H1 (cell line): Measurements from ENCODE around the gene CFAP161. TPM values are rescaled to one million over a fixed set of nuclear protein-coding genes. Genes with fewer than 3 reads are reported as not detected.

ENCODE experiments used
- CTCF ChIA-PET: fragments of 300-600 bp; sonication (Branson Sonifier 250); formaldehyde crosslinking; loops from one replicate; lab custom pipeline; 2021; ENCODE audit not compliant: partially characterized antibody; lab: Charles Lee
- POLR2A ChIA-PET: fragments of 300-600 bp; sonication (Branson Sonifier 250); formaldehyde crosslinking; loops from one replicate; lab custom pipeline; 2021; ENCODE audit warnings: inconsistent platforms; ENCODE audit not compliant: partially characterized antibody; lab: Charles Lee
- DNase-seq, 2 experiments: peaks; one replicate each; pipeline versions ENCODE4 v3.0.0 to v3.0.0-alpha.2; 2010 to 2022; ENCODE audit warnings: low spot score in 2 of 2, low read depth in 1 of 2, mixed read lengths in 1 of 2
- FAIRE-seq: peaks from 2 replicates; lab custom pipeline; 2011; peaks lifted over from hg19 to GRCh38; lab: Jason Lieb, UNC
- H2AFZ ChIP-seq: 2 replicates; pipeline ENCODE4 v1.8.1; 2012; ENCODE audit warnings: low read length, inconsistent platforms
- H2AK5ac ChIP-seq: 2 replicates; pipeline ENCODE4 v1.6.1; 2013; ENCODE audit warnings: low read depth, low read length
- H2BK120ac ChIP-seq: replicated peaks from 2 replicates; pipeline ENCODE3; 2013; ENCODE audit warnings: low read depth, low read length, inconsistent platforms
- H2BK12ac ChIP-seq: 2 replicates; pipeline ENCODE4 v1.6.1; 2013; ENCODE audit warnings: low read depth, low read length
- H2BK15ac ChIP-seq: 2 replicates; pipeline ENCODE4 v1.6.1; 2013; ENCODE audit warnings: low read length
- H2BK20ac ChIP-seq: 2 replicates; pipeline ENCODE4 v1.6.1; 2013; ENCODE audit warnings: low read length
- H2BK5ac ChIP-seq: 2 replicates; pipeline ENCODE4 v1.6.1; 2013; ENCODE audit warnings: low read depth, low read length
- H3K14ac ChIP-seq: 2 replicates; pipeline ENCODE4 v1.6.1; 2013; ENCODE audit warnings: inconsistent platforms; ENCODE audit not compliant: insufficient read length
- H3K18ac ChIP-seq: 2 replicates; pipeline ENCODE4 v1.6.1; 2013; ENCODE audit warnings: low read length; ENCODE audit errors: extremely low read depth
- H3K23ac ChIP-seq: 2 replicates; pipeline ENCODE4 v1.6.1; 2013; ENCODE audit warnings: inconsistent platforms; ENCODE audit not compliant: insufficient read length
- H3K23me2 ChIP-seq: 2 replicates; pipeline ENCODE4 v1.6.1; 2013; ENCODE audit warnings: low read depth, low read length
- H3K27ac ChIP-seq: 2 replicates; pipeline ENCODE4 v1.6.1; 2011; ENCODE audit warnings: low read depth, low read length, inconsistent platforms
- H3K27me3 ChIP-seq, 4 experiments: replicated peaks in 1 of 4; 1 replicate in 1 of 4; 2 replicates in 3 of 4; pipeline versions ENCODE4 v1.6.1 to v1.8.1; 2011 to 2013; ENCODE audit warnings: low read length in 3 of 4, mild to moderate bottlenecking in 3 of 4, inconsistent platforms in 2 of 4, mixed read lengths in 2 of 4, moderate library complexity in 1 of 4; ENCODE audit not compliant: control insufficient read depth in 3 of 4, insufficient read depth in 3 of 4; ENCODE audit errors: extremely low read depth in 1 of 4
- H3K36me3 ChIP-seq, 4 experiments: 2 replicates each; pipeline versions ENCODE4 v1.6.1 to v1.8.1; 2011 to 2013; ENCODE audit warnings: mild to moderate bottlenecking in 4 of 4, low read length in 3 of 4, moderate library complexity in 2 of 4, control low read depth in 1 of 4, inconsistent platforms in 1 of 4; ENCODE audit not compliant: insufficient read depth in 4 of 4, control insufficient read depth in 2 of 4
- H3K4ac ChIP-seq: replicated peaks from 2 replicates; pipeline ENCODE3; 2013; ENCODE audit warnings: low read length, low read depth, mixed read lengths, inconsistent platforms; ENCODE audit not compliant: insufficient read length
- H3K4me1 ChIP-seq, 4 experiments: replicated peaks in 1 of 4; 1 replicate in 1 of 4; 2 replicates in 3 of 4; pipeline versions ENCODE4 v1.6.1 to v1.8.1; 2011 to 2013; ENCODE audit warnings: low read length in 3 of 4, inconsistent platforms in 2 of 4, mixed read lengths in 1 of 4; ENCODE audit not compliant: insufficient read depth in 4 of 4, control insufficient read depth in 3 of 4
- H3K4me2 ChIP-seq, 2 experiments: 2 replicates each; pipeline versions ENCODE4 v1.6.1 to v1.8.1; 2011 to 2013; ENCODE audit warnings: low read depth in 2 of 2, low read length in 2 of 2, control low read depth in 1 of 2, inconsistent platforms in 1 of 2, mild to moderate bottlenecking in 1 of 2; ENCODE audit not compliant: insufficient read depth in 1 of 2
- H3K4me3 ChIP-seq, 4 experiments: fragments of 200-600, 300-600 bp in 1 of 4; sonication (generic), shearing (Covaris generic), sonication (Bioruptor Twin) in 1 of 4; 2 replicates each; pipeline versions ENCODE4 v1.5.1 to v1.8.1; 2011 to 2016; ENCODE audit warnings: low read length in 4 of 4, low read depth in 3 of 4, control low read depth in 2 of 4, inconsistent platforms in 2 of 4, mild to moderate bottlenecking in 2 of 4, mixed read lengths in 1 of 4, moderate library complexity in 1 of 4; ENCODE audit not compliant: insufficient read depth in 2 of 4; ENCODE audit errors: extremely low read depth in 1 of 4
- H3K56ac ChIP-seq: replicated peaks from 2 replicates; pipeline ENCODE3; 2013; ENCODE audit warnings: low read depth, mild to moderate bottlenecking, mixed read lengths, low read length, inconsistent platforms; ENCODE audit not compliant: insufficient read length
- H3K79me1 ChIP-seq: 2 replicates; pipeline ENCODE4 v1.6.1; 2013; ENCODE audit warnings: low read depth, low read length, control low read depth
- H3K79me2 ChIP-seq, 2 experiments: 2 replicates each; pipeline versions ENCODE4 v1.6.1 to v1.8.1; 2012 to 2013; ENCODE audit warnings: low read length in 2 of 2, mild to moderate bottlenecking in 2 of 2, inconsistent platforms in 1 of 2; ENCODE audit not compliant: insufficient read depth in 2 of 2, control insufficient read depth in 1 of 2
- H3K9ac ChIP-seq, 4 experiments: replicated peaks in 1 of 4; 1 replicate in 1 of 4; 2 replicates in 3 of 4; pipeline versions ENCODE4 v1.6.1 to v1.8.1; 2011 to 2013; ENCODE audit warnings: low read depth in 3 of 4, low read length in 3 of 4, control low read depth in 2 of 4, mild to moderate bottlenecking in 2 of 4, moderate library complexity in 2 of 4, inconsistent platforms in 1 of 4; ENCODE audit errors: extremely low read depth in 1 of 4
- H3K9me3 ChIP-seq, 2 experiments: 2 replicates each; pipeline versions ENCODE4 v1.6.1 to v1.8.1; 2012 to 2013; ENCODE audit warnings: mild to moderate bottlenecking in 2 of 2, moderate library complexity in 2 of 2, control low read depth in 1 of 2, inconsistent platforms in 1 of 2, low read depth in 1 of 2, low read length in 1 of 2, mixed read lengths in 1 of 2; ENCODE audit not compliant: insufficient read depth in 2 of 2
- H4K20me1 ChIP-seq, 2 experiments: replicated peaks in 1 of 2; 2 replicates each; pipeline versions ENCODE3 to v1.8.1; 2011 to 2013; ENCODE audit warnings: inconsistent platforms in 2 of 2, low read length in 2 of 2, mild to moderate bottlenecking in 1 of 2; ENCODE audit not compliant: insufficient read depth in 2 of 2, control insufficient read depth in 1 of 2
- H4K5ac ChIP-seq: 2 replicates; pipeline ENCODE4 v1.6.1; 2013; ENCODE audit warnings: low read length, low read depth, mixed read lengths, inconsistent platforms; ENCODE audit not compliant: insufficient read length
- H4K8ac ChIP-seq: 2 replicates; pipeline ENCODE4 v1.8.0; 2013; ENCODE audit warnings: mild to moderate bottlenecking, moderate library complexity, low read length, inconsistent platforms; ENCODE audit not compliant: insufficient read depth; ENCODE audit errors: extremely low read depth
- H4K91ac ChIP-seq: replicated peaks from 2 replicates; pipeline ENCODE3; 2013; ENCODE audit warnings: low read length, mixed read lengths, inconsistent platforms; ENCODE audit not compliant: insufficient read length
- ATF2 ChIP-seq: IDR thresholded peaks from 2 replicates; pipeline ENCODE4 v1.6.1; 2012; ENCODE audit warnings: low read length, inconsistent platforms
- BCL11A ChIP-seq, 2 experiments: IDR thresholded peaks; one replicate each; pipeline ENCODE4 v1.6.1; 2011; ENCODE audit warnings: low read depth in 2 of 2, low read length in 2 of 2, mild to moderate bottlenecking in 2 of 2
- CHD1 ChIP-seq: IDR thresholded peaks from 2 replicates; pipeline ENCODE4 v1.6.1; 2012; ENCODE audit warnings: low read depth, low read length, improper control_type of control experiment
- E2F6 ChIP-seq: IDR thresholded peaks from 2 replicates; pipeline ENCODE4 v1.6.1; 2012; ENCODE audit warnings: inconsistent platforms
- KDM4A ChIP-seq: IDR thresholded peaks from one replicate; pipeline ENCODE4 v1.7.1; 2012; ENCODE audit warnings: low read depth, mild to moderate bottlenecking, moderate library complexity, low read length, inconsistent platforms; ENCODE audit not compliant: severe bottlenecking
- MAX ChIP-seq: IDR thresholded peaks from 2 replicates; pipeline ENCODE4 v1.6.1; 2012; ENCODE audit warnings: inconsistent platforms
- PHF8 ChIP-seq: fragments of 200-600 bp; sonication (generic); conservative IDR thresholded peaks from 2 replicates; pipeline ENCODE4 v1.7.1; 2012; ENCODE audit warnings: low read depth, mild to moderate bottlenecking, inconsistent platforms, low read length, moderate library complexity
- POU5F1 ChIP-seq: IDR thresholded peaks from 2 replicates; pipeline ENCODE4 v1.6.1; 2011; ENCODE audit warnings: low read depth, mild to moderate bottlenecking, low read length, moderate library complexity
- RNF2 ChIP-seq: fragments of 200-900, 300-1000 bp; sonication (generic); IDR thresholded peaks from 2 replicates; pipeline ENCODE4 v1.7.1; 2016; ENCODE audit warnings: borderline replicate concordance, low read depth, mild to moderate bottlenecking, antibody characterized with exemption, low read length; ENCODE audit not compliant: poor library complexity, severe bottlenecking; ENCODE audit errors: missing control alignments
- SIX5 ChIP-seq: IDR thresholded peaks from 2 replicates; pipeline ENCODE4 v1.6.1; 2011; ENCODE audit warnings: mild to moderate bottlenecking, low read depth, low read length
- TAF7 ChIP-seq: optimal IDR thresholded peaks from 2 replicates; pipeline ENCODE3; 2011; ENCODE audit warnings: low read depth, mild to moderate bottlenecking, inconsistent platforms, low read length, moderate library complexity, borderline replicate concordance
- WGBS, 2 experiments: shearing (Covaris generic) in 1 of 2; methylation state at CpG; one replicate each; pipeline versions ENCODE4 v1.1.6 to v1.1.7; 2013 to 2015; ENCODE audit warnings: low lambda C conversion rate in 2 of 2, mixed read lengths in 2 of 2, inconsistent platforms in 1 of 2, low coverage in 1 of 2, missing lambda C conversion rate in 1 of 2; ENCODE audit not compliant: insufficient replicate concordance in 2 of 2, insufficient coverage in 1 of 2, insufficient read length in 1 of 2; ENCODE audit errors: extremely low coverage in 1 of 2, missing lambda C conversion rate in 1 of 2; 5-methylcytosine and 5-hydroxymethylcytosine counted together
- polyA plus RNA-seq, 7 experiments: library from polyadenylated mRNA; depleted of rRNA in 3 of 7; stranded (reverse) in 5 of 7; unstranded in 2 of 7; fragments of >200 nt in 5 of 7; fragments of 200-250 nt in 2 of 7; gene quantifications; 1 replicate in 5 of 7; 2 replicates in 1 of 7; 4 replicates in 1 of 7; pipeline versions ENCODE4 v1.2.1 to v1.2.3, GENCODE V29; 2011 to 2013; ENCODE audit warnings: missing spikeins in 2 of 7, mixed read lengths in 2 of 7
- total RNA-seq: library from RNA; stranded (reverse); fragmentation: NEBNext Ultra II Directional; extraction: Animal tissue kit (Norgen Biotek cat#: 25700); gene quantifications from 2 replicates; pipeline ENCODE4 v1.2.1, GENCODE V29; 2021

The CFAP161 gene
- total and polyA plus RNA-seq, 2 of the 8 experiments (the other 6 are each of a cell fraction or from before 2014, with no cell fraction given), result 0.05 TPM; not detected in 1

DNA sequence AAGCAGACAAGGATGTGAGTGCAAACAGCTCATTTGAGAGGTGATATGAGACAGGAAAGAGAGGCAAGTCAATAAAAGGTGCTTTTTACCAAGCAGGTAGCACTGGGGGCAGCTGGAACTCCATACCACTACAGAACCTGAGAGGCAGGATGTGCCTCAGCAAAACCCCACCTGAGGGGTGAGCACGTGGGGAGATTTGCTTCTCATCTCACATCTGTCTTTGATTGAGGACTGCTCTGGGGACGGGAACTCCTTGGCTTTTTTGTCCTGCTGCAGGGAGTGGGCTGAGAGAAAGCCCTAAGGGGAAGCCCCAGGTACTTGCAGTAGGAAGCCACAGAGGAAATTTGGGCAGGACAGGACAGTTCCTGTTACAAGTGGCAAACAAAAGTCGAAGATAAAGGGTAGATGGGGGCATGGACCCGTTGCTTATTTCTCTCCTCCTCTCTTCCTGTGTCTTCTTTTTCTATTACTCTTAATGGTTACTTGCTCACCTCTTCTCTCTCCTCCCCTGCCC, 27.1 kb downstream of the CFAP161 start:
- no peak overlapping the region for H2AFZ ChIP-seq
- FAIRE-seq, result no peak
- TF ChIP-seq CHD1 (no peak), BCL11A (IDR thresholded peaks at IDR 0.05; ENCODE audit: low read depth in 2 of 2, low read length in 2 of 2) (no peak), KDM4A (no peak), TAF7 (no peak), RNF2 (no peak), E2F6 (no peak), SIX5 (no peak), POU5F1 (no peak), ATF2 (no peak), MAX (no peak), PHF8 (no peak)

More for the DNA sequence above, 27.1 kb downstream of the CFAP161 start:
- Histone ChIP-seq H2BK20ac (no peak overlapping the region), H3K36me3 (no peaks in the 10 kb centered on the region), H3K27me3 (no peaks in the 10 kb centered on the region), H3K4ac (no peak overlapping the region), H3K14ac (no peak overlapping the region), H2BK120ac (no peak overlapping the region), H3K9ac (no peak overlapping the region), H3K4me2 (no peak overlapping the region), H3K27ac (no peak overlapping the region), H4K5ac (no peak overlapping the region), H3K79me1 (no peaks in the 10 kb centered on the region), H2BK5ac (no peak overlapping the region), H4K8ac (no peak overlapping the region), H2AK5ac (no peak overlapping the region), H2BK12ac (no peak overlapping the region), H3K23me2 (no peaks in the 10 kb centered on the region), H3K23ac (no peak overlapping the region), H2BK15ac (no peak overlapping the region), H3K56ac (no peak overlapping the region), H4K91ac (no peak overlapping the region), H3K4me3 (no peak overlapping the region), H3K4me1 (no peaks in the 10 kb centered on the region), H3K79me2 (no peaks in the 10 kb centered on the region), H4K20me1 (no peaks in the 10 kb centered on the region), H3K18ac (no peak overlapping the region), H3K9me3 (no peaks in the 10 kb centered on the region)
- no peak for DNase-seq
- CTCF ChIA-PET, result interaction anchor here (0.6 to 11.9 kb wide), 12 partner anchors 7 to 940 kb away, joined by 3 to 162 read pairs (median 4); no protein-coding TSS in a partner anchor
- 90% methylated on average over 4 of the region's 4 CpGs; no CpG with 5 or more reads in 1 of the 2 experiments for WGBS, 2 experiments
- POLR2A ChIA-PET, result no interaction called here
